HL-60/S4 treated with phorbol 12-myristate 13-acetate at 8.2 ng/mL for 4 days and 3 days (cell line): ENCODE data around the gene CBX4.

Experiments
- in situ Hi-C: fragments of 300-500 bp; cut with MboI; formaldehyde crosslinking; loops from 2 replicates; pipeline ENCODE4 v1.15.0; 2022; ENCODE audit warnings: low sequenced_read_pairs

The CBX4 gene

GRCh38 chr17:79831265-79832217 is 7.7 kb downstream of the CBX4 start:
- in situ Hi-C loops = no loop called here

- in situ Hi-C loops = no loop called here
Measured at GRCh38 chr17:79830763-79831264, 8.4 kb downstream of the CBX4 start.

- in situ Hi-C loops = no loop called here
Measured at GRCh38 chr17:79830303-79830702, 8.9 kb downstream of the CBX4 start.

GRCh38 chr17:79829457-79829856 is 9.8 kb downstream of the CBX4 start:
- in situ Hi-C loops = no loop called here

- in situ Hi-C loops = no loop called here
Measured at GRCh38 chr17:79829004-79829403, 10.2 kb downstream of the CBX4 start.

DNA sequence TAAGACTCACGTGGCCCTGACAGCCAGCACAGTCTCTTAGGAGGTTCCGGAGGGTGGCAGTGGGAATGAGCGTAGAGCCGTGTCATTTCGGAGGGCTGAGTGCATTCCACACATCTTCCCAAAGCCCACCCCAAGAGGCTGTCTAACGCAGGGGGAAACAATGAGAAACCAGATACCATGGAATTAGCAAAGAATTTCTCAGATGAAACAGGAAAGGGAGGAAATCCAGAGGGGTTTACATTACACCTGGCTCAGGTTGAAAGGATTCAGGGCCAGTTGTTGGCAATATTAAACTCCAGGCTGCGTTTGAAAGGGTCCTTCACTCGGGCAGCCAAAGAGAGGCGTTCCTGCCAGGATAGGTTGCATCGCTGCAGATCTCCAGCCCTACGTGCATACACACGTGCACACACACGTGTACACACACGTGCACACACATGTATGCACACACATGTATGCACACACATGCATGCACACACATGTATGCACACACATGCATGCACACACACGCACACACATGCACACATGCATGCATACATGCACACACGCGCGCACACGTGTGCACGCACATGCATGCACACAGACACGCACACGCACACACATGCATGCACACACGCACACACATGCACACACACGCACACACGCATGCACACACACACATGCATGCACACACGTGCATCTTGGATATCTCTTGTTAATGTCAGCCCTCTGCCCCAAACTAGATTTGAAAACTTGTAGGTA is 12.2 kb downstream of the CBX4 start:
- in situ Hi-C loops = no loop called here

DNA sequence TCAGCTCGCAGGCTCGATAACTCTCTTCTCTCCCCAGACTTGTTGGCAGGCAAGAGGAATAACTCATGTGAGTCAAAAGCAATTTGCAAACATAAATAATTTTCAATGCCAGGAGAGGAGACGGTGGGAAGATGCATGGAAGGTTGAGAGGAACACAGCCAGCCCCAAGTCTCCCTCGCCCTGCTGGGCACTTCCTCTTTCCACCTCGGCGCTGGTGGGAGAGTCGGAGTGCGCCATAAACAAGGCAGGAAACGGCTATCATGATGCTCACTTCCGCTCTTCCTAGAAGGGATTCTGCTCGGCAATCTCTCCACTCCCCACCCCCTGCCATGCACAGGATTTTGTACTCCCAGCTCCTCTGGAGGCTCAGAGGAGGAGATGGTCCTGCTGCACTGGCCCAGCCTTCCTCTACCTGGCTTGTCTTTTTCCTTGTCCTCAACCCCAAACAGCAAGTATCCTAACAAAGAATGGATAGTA is 13.0 kb downstream of the CBX4 start:
- in situ Hi-C loops = no loop called here

GRCh38 chr17:79825580-79825921 is 13.7 kb downstream of the CBX4 start:
- in situ Hi-C loops = no loop called here

- in situ Hi-C loops = no loop called here
Measured at GRCh38 chr17:79824893-79825579, 14.2 kb downstream of the CBX4 start.

DNA sequence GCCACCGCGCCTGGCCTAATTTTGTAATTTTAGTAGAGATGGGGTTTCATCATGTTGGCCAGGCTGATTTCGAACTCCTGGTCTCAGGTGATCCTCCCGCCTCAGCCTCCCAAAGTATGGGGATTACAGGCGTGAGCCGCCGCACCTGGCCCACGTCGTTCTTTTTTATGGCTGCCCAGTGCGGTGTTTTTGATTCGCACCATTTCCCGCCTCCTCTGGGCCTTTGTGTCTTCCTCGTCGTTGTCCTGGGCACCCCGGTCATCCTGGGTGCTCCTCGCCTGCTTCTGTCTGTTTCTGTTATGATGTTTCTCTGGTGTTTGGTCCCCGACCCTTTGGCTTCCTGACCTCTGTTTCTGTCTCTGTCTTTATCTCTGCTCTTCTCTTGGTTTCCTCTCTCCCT is 15.0 kb downstream of the CBX4 start:
- in situ Hi-C loops = no loop called here

DNA sequence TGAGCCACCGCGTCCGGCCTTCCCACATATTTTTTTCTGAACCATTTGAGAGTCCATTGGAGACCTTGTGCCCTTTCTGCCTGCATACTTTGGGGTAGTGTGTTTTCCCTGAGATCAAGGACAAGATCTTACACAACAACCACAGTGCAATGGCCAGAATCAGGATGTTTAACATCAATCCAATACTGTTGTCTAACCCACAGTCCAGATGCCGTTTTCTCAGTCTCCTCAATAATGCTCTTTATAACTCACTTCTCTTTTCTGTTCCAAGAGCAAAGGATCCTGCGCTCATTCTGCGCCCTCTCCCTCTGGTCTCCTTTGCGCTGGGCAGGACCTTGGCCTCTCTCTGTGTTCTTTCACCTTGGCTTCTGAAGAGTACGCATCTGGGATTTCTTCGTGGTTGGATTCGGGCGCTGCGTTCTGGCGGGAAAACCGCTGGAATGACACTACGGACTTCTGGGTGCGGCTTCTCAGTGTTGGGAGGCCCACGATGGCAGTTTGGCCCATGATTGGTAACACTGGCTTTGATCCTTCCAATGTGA is 16.6 kb downstream of the CBX4 start:
- in situ Hi-C loops = no loop called here

GRCh38 chr17:79821331-79822095 is 17.7 kb downstream of the CBX4 start:
- in situ Hi-C loops = no loop called here

DNA sequence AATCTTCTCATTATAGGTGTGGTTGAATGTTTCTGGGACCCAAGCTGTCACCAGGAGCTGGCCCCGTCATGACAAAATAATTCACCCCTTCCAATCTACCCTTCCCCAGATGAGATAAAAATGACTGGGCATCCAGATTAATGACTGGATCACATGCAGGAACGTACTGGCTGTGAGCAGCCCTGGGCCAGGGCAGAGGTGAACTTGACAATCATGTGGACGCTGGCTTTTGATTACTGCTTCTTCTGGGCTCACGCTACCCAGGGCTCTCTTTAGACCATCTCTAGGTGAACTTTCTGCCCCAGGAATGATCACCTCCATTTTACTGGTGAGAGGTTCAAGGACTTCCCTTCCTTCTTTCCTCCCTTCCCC is 18.3 kb downstream of the CBX4 start:
- in situ Hi-C loops = no loop called here

- in situ Hi-C loops = no loop called here
Measured at GRCh38 chr17:79819534-79820276, 19.5 kb downstream of the CBX4 start.

DNA sequence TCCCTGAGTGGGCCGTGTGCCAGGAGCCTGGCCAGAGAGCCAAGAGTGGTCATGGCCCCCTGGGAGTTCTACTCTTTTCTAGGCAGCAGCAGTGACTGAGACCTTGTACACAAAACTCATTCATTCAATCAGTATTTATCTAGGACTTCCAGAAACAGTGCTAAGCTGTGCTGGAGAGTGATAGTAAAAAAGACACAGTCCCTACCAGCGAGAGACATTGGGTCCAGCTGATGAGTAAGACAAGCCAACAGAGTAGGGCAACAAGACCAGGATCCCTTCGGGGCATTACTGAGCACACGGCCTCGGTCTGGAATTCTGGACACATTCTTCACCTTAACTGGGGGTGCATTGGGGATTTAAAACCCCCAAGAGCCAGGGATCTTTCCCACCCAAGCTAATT is 20.2 kb downstream of the CBX4 start:
- in situ Hi-C loops = no loop called here

DNA sequence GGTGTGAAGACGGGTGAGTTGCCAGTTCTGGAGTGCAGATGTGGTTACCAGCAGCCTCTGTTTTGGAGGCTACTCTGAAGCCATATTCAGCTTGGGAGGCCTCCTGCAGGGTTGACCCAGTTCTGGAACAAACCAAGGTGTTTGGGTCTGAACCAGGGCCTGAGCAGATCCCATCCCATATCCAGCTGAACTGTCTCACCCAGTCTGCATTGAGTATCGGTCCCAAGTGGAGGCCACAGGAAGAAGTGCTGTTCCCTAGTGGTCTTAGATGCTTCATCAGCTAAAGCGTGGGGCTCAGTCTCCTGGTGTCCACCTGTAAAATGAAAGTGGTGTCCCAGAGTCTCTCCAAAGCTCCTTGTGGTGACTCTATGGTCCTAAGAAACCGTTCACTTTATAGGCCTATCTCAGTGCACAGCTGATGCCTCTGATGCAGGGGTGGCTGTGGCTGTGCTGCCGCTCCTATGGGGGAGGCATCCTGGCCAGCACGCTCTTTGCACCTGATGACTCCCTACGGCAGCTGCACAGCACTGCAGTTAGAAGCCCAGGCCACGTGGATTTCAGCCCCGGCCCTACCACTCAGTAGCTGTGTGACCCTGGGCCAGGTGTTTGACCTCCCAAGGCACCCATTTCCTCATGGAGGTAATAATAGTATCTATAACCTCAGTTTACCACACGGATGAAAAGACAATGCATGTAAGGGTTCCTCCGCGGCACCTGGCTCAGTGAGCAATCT is 21.0 kb downstream of the CBX4 start:
- in situ Hi-C loops = no loop called here

GRCh38 chr17:79815836-79816461 is 23.3 kb downstream of the CBX4 start:
- in situ Hi-C loops = no loop called here
